ENCODE results near the gene NQO2.

GRCh38 chr6:2990248-2990931 lies 9.3 kb upstream of the NQO2 start:
- TF ChIP-seq CTCF (IDR thresholded peaks at IDR 0.05; ENCODE audit: insufficient read depth, low read depth, low read length) (no peak), EZH2 (IDR thresholded peaks at IDR 0.05; ENCODE audit: insufficient read depth, low read length) (no peak)
